Sciatic nerve (tissue), 2 donors: Measurements from ENCODE around the gene MAP3K2. TPM values are rescaled to one million over a fixed set of nuclear protein-coding genes. Genes with fewer than 3 reads are reported as not detected.

ENCODE experiments used
- ATAC-seq: fragments of 200-7000 bp; cut with Tn5 transposase; one replicate; pipeline ENCODE4 v1.9.1; 2020; ENCODE audit warnings: mild to moderate bottlenecking, moderate library complexity
- DNase-seq: peaks from one replicate; pipeline ENCODE4 v3.0.0-alpha.2; 2020; ENCODE audit warnings: low spot score
- intact Hi-C: fragments of 100-400 bp; cut with DNase I; formaldehyde crosslinking; loops from one replicate; pipeline ENCODE4 v1.14.2; 2022
- total RNA-seq: library from RNA; stranded (reverse); fragmentation: NEBNext Ultra II Directional; extraction: Animal tissue kit (Norgen Biotek cat#: 25700); gene quantifications from one replicate; pipeline ENCODE4 v1.2.1, GENCODE V29; 2021
- donor health status: DM: no; HTN: no; CAD: no.
- donor health status: DM: no; HTN: no; CAD: no.

The MAP3K2 gene
- total RNA-seq, 1 donor from 2014 or later, result 62.0 TPM

DNA sequence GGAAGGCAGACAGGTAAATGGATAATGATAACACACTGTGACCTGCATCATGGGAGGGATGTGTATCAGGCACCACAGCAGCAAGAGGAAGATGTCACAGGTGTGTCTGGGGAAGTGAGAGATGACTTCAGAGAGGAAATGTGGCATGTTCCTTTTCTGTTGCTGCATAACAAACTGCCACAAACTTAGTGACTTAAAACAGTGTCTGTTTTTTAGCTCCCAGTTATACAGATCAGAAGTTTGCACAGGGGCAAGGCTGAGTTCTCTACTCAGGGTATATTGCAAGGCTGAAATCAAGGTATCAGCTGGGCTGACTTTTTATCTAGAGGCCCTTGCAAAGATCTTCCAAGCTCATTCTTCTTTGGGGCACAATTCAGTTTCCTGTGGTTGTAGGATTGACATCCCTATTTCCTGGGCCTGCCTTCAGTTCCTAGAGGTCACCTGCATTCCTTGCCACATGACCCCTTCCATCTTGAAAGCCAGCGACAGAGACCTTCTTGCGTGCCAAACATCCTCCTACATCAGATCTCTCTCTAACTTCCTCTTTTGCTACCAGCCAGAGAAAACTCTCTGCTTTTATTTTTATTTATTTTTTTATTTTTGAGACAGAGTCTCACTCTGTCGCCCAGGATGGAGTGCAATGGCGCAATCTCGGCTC lies 2.1 kb upstream of the MAP3K2 start:
- intact Hi-C loops, result no loop called here
- DNase-seq, result no peak
- ATAC-seq, result no peak

DNA sequence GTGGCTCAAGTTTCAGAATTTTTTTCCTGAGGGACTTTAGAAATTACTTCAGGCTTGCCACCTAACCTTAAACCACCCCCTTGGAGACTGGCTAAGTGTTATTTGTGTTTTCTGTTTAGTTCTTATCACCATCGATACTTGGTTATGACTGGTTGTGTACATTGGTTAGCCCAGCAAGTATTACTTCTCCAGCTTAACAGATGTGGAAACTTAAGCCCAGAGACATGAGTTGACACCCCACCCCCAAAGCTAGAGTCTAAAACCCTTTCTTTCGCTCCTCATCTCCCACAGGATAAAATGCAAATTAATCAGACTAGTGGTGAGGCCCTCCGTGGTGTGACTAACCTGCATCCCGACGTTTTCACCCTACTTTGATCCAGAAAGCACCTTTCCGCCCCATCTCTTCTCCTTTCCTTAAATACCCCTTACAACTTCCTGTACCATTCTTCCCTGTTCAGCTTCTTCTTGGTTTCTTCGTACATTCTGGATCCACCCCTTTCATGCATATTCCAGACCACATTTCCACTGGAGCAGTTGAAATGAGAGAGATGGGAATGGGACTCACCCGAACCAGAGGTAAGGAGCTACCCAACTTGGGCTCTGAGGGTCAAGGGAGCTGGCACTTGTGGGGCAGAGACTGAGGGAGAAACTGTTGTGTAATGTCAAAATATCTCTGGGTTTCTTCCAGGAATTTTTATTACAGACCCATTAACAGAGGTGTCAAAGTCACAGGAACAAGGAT lies 819 bp upstream of the MAP3K2 start:
- ATAC-seq, result peak; percentile 1
- DNase-seq, result no peak
- intact Hi-C loops, result no loop called here

DNA sequence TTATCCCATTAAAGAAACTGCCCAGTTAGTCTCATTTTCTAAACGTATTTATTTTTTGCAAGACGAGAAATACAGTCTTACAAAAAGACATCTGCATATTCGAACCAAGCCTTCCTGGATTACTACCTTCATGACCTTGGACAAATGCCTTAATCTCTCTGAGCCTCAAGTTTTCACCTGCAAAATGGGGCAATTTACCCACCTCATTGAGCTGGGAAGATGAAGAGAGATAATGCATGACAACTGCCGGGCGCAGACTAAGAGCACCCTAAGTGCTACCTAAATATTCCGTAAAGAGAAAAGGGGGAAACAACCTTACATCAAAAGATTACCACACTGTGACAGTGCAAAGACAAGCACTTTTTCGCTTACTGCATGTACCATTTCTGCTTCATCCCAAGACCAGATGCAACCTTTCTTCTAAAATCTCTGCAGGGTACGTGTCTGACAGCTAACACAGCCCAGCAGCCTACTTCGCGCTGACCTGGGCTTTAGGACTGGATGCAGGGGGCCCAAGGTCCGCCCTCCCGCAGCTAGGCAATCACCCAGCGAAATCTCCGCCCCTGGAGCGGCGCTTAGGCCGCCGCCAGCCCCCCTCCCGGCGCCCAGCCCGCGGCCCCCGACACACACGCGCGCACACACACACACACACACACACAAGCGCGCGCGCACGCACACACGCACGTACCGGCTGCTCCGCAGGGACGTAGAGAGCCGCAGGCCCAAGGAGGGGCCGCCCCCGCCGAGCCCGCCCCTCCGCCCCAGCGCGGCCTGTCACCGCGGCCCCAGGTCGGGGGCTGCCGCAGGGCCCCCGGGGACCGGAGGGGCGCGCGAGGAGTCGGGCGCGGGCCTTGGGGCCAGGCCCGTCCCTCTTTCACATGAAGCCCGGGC lies 766 bp downstream of the MAP3K2 start:
- ATAC-seq (peak; percentile 78), DNase-seq (peak; percentile 89)
- intact Hi-C loops, result no loop called here

DNA sequence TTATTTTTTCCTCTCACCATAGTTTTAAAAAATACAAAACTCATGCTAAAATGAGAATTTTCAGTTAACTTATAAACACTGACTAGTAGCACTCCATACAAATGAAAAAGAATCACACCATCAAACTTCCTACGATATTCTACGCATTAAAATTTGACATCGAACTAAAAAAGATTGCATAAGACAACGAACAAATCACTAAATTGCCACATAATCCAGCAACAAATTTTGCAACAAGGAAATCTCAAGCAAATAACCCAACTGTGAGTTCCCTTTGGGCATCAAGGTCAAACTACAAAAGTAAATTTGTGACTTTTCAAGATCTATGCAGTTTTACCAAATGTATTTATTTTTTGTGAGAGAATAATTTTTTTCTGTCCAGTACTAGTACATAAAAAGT lies 1.5 kb downstream of the MAP3K2 start:
- ATAC-seq, result no peak
- intact Hi-C loops, result no loop called here
- DNase-seq, result no peak

DNA sequence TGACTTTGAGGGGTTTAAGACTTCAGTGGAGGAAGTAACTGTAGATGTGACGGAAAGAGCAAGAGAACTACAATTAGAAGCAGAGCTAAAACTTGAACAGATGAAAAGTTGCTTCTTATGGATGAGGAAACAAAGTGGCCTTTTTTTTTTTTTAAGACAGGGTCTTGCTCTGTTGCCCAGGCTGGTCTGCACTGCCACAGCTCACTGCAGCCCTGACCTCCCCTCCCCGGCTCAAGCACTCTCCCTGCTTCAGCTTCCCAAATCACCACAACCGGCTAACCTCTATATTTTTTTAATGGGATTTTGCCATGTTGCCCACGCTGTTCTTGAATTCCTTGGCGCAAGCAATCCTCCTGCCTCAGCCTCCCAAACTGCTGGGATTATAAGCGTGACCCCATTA lies 3.2 kb downstream of the MAP3K2 start:
- intact Hi-C loops, result no loop called here
- ATAC-seq (no peak), DNase-seq (no peak)

DNA sequence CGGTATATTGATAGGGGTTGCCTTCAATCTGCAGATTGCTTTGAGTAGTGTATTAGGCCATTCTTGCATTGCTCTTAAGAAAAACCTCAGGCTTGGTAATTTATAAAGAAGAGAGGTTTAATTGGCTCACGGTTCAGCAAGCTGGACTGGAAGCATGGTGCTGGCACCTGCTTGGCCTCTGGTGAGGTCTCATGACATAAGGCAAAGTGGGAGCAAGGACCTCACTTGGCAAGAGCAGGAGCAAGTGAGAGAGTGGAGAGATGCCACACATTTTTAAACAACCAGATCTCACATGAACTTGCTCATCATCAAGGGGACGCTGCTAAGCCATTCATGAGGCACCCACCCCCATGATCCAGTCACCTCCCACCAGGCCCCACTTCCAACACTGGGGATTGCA lies 4.9 kb downstream of the MAP3K2 start:
- intact Hi-C loops, result no loop called here
- no peak for ATAC-seq

GRCh38 chr2:127381762-127382161 lies 6.0 kb downstream of the MAP3K2 start:
- DNase-seq (no peak), ATAC-seq (no peak)
- intact Hi-C loops, result no loop called here

More for the DNA sequence above, 4.9 kb downstream of the MAP3K2 start:
- DNase-seq, result no peak

DNA sequence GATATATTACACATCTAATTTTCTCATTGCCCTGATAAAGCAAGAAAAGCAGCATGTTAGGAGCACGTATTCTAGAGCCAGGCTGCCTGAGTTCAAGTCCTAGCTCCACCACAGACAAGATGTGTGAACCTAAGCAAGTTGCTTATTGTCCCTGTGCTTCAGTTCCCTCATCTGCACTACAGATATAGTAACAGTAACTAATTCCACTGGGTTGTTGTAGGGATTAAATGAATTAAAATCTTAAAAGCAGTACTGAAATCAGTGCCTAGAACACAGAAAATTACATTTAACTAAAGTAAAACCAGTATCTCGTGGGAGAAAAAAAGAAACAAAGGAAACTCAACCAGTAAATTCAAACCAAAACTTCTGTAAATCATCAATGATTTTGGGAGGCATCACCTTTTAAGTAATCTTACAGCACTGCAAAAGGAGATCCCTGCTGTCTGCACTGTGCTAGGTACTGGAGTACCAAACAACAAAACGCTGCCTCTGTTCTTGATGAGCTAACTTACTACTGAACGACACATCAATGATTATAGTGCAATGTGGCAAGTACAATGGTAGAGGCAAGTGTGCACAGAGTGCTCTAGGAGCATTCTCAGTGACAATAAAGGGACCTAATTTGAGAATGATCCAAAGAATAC lies 7.9 kb downstream of the MAP3K2 start:
- ATAC-seq (no peak), DNase-seq (no peak)
- intact Hi-C loops, result no loop called here

GRCh38 chr2:127378720-127379119 lies 9.1 kb downstream of the MAP3K2 start:
- DNase-seq (no peak), ATAC-seq (no peak)
- intact Hi-C loops, result no loop called here

GRCh38 chr2:127377262-127377661 lies 10.5 kb downstream of the MAP3K2 start:
- no peak for ATAC-seq
- intact Hi-C loops, result no loop called here
- no peak for DNase-seq

DNA sequence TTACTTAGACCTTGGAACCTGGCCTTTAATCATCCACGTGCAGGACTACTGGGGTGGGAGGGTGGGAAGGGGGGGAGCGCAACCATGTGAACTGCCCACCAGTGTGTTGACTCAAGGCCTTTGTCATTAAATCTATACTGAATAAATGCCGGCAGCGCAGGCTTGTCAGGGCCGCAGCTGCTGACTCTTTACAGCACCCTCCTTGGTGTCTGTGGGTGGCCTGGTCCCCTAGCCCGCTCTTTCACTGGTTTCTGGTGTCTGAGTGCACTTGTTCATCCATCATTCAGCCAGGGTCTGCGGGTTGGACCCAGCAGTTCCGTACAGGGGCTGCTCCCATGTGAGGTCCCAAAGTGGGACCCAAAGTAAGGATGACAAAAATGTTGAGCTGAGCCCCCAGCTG lies 11.5 kb downstream of the MAP3K2 start:
- intact Hi-C loops, result no loop called here
- DNase-seq, result no peak
- ATAC-seq, result no peak

GRCh38 chr2:127373362-127374083 lies 14.3 kb downstream of the MAP3K2 start:
- ATAC-seq (no peak), DNase-seq (no peak)
- intact Hi-C loops, result no loop called here

- intact Hi-C loops, result no loop called here
- no peak for DNase-seq
- ATAC-seq, result peak; percentile 68
Measured at GRCh38 chr2:127371037-127371436, 16.7 kb downstream of the MAP3K2 start.

- intact Hi-C loops, result no loop called here
- DNase-seq (no peak), ATAC-seq (no peak)
Measured at GRCh38 chr2:127370010-127370409, 17.8 kb downstream of the MAP3K2 start.

DNA sequence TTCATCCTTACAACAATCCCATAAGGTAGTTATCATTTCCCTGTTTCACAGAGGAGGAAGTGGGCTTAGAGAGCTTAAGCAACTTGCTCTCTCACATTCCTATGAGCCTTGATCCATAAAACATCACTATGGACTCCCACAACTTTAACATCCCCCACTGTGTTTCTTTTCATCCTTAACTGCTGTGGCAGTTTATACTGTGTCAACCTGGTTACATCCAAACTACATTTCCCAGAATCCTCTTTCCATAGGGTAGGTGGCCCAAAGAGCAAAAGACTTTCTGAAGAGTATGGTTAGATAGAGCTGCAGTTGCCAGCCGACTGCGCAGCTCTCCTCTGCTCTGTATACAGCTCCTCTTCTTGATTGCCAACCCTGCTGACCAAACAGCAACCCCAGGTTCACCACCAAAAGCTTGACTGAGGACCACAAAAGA lies 22.5 kb downstream of the MAP3K2 start:
- intact Hi-C loops, result no loop called here
- ATAC-seq (no peak), DNase-seq (no peak)

DNA sequence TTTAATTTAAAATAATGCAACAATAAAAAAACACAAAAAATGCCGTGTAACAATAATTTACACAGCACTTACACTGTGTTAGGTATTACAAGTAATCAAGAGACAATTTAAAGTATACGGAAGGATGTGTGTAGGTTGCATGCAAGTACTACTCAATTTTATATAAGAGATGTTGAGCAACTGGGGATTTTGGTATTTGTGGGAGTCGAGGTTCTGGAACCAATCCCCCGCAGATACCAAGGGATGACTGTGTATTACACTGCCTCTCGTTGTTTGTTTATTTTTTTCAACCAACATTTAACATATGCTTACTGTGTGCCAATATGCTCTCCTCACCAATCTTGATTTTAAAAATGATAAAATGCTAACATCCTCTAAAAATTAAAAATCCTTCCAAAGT lies 24.8 kb downstream of the MAP3K2 start:
- intact Hi-C loops, result no loop called here
- DNase-seq (no peak), ATAC-seq (no peak)

- ATAC-seq (no peak), DNase-seq (no peak)
- intact Hi-C loops, result no loop called here
Measured at GRCh38 chr2:127361929-127362885, 25.6 kb downstream of the MAP3K2 start.

- DNase-seq, result no peak
- intact Hi-C loops, result no loop called here
- ATAC-seq, result no peak
Measured at GRCh38 chr2:127360242-127360641, 27.5 kb downstream of the MAP3K2 start.
